ENCODE measurements around the gene UFC1. TPM values are rescaled to one million over a fixed set of nuclear protein-coding genes. Genes with fewer than 3 reads are reported as not detected.
A peak's percentile ranks its signal among the peaks of the same experiment; 100 is the strongest.

Gene UFC1
- total and polyA plus RNA-seq, 12 donors = 43.0 to 142 (median 74.9) TPM

DNA sequence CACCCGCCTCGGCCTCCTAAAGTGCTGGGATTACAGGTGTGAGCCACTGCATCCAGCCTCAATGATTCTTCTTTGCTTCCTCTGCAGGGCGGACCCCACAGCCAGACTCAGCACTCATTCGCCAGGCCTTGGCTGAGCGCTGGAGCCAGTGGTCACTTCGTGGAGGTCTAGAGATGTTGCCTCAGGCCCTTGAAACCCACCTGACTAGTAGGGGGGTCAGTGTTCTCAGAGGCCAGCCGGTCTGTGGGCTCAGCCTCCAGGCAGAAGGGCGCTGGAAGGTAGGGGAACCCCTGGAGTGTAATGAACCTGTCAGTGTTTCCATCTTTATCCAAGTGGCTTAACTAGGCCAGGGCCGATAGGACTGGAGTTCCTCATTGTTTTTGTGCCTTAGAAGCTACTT is 15.1 kb downstream of the UFC1 start:
- Histone ChIP-seq H3K4me3 (no peak overlapping the region), H3K36me3 (peaks cover 0 to 73% (median 23%) of the 10 kb centered on the region in 9 donors), H3K4me1 (peaks cover 7 to 53% (median 41%) of the 10 kb centered on the region in 9 donors), H3K27me3 (no peaks in the 10 kb centered on the region), H3K9me3 (no peaks in the 10 kb centered on the region), H3K27ac (no peak overlapping the region)
- intact Hi-C loops (cut with DNase I) = loop anchor here in 1 of 10 donors (5.0 kb wide), 1 partner anchor 37 kb away; the partner anchor contains the start of gene DEDD
- WGBS, 2 donors = 93 to 94% methylated on average over 9 of the region's 9 CpGs
- TF ChIP-seq, protein P1, sequence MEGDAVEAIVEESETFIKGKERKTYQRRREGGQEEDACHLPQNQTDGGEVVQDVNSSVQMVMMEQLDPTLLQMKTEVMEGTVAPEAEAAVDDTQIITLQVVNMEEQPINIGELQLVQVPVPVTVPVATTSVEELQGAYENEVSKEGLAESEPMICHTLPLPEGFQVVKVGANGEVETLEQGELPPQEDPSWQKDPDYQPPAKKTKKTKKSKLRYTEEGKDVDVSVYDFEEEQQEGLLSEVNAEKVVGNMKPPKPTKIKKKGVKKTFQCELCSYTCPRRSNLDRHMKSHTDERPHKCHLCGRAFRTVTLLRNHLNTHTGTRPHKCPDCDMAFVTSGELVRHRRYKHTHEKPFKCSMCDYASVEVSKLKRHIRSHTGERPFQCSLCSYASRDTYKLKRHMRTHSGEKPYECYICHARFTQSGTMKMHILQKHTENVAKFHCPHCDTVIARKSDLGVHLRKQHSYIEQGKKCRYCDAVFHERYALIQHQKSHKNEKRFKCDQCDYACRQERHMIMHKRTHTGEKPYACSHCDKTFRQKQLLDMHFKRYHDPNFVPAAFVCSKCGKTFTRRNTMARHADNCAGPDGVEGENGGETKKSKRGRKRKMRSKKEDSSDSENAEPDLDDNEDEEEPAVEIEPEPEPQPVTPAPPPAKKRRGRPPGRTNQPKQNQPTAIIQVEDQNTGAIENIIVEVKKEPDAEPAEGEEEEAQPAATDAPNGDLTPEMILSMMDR (IDR thresholded peaks at IDR 0.05) = no peak
- no peak for DNase-seq
- no peak for ATAC-seq

DNA sequence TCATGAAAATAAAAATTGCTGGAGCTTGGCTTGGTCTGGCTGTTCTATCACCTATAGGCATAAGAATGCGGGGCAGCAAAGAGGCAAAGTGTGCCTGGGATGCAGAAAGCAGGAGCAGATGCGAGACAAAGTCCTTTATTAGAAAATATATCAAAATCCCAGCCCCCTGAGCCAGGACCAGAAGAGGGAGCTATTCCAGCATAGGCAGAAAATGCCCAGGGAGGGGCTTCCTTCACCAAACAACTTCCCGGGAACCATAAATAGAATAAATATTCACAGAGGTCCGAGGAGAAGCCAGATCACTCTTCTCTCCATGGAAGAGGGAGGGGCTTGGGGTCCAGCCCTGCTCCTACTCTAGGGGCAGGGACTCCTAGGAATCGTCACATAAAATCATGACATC is 17.4 kb downstream of the UFC1 start:
- ATAC-seq (no peak), DNase-seq (no peak)
- no peak overlapping the region for H3K4me3 ChIP-seq
- H3K27me3 ChIP-seq = no peaks in the 10 kb centered on the region
- TF ChIP-seq, protein P1 (IDR thresholded peaks at IDR 0.05) = peak in 3 of 9 donors; percentile 10 to 16 (median 15)
- peaks cover 4 to 49% (median 38%) of the 10 kb centered on the region in 9 donors for H3K4me1 ChIP-seq
- H3K27ac ChIP-seq = peak overlapping the region in 5 of 10 donors; percentile 11 to 56 (median 35)
- H3K9me3 ChIP-seq = no peaks in the 10 kb centered on the region
- intact Hi-C loops (cut with DNase I) = no loop called here
- WGBS, 2 donors = 53% methylated on average over 5 of the region's 5 CpGs
- peaks cover 0 to 84% (median 29%) of the 10 kb centered on the region in 9 donors for H3K36me3 ChIP-seq

DNA sequence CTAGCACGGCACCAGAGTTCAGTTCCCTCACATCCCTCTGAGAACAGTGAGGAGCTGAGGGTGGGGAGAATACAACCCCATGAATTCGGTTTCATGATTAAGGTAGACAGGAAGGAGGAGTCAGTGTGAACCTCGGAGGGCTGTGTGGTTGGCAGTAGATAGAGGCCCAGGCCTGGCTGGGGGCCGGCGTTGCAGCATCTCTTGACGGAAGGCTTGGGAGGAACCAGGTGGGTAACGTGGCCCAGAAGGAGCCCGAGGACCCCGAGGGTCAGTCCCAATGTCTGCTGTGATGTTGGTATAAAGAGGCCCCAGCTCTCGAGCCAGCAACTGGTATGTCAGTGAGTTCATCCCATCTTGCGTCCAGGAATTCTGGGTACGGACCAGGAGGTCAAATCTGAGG is 17.9 kb downstream of the UFC1 start:
- intact Hi-C loops (cut with DNase I) = no loop called here
- TF ChIP-seq, protein P1 (IDR thresholded peaks at IDR 0.05) = no peak
- H3K27ac ChIP-seq = peak overlapping the region in 7 of 10 donors; percentile 11 to 58 (median 41)

DNA sequence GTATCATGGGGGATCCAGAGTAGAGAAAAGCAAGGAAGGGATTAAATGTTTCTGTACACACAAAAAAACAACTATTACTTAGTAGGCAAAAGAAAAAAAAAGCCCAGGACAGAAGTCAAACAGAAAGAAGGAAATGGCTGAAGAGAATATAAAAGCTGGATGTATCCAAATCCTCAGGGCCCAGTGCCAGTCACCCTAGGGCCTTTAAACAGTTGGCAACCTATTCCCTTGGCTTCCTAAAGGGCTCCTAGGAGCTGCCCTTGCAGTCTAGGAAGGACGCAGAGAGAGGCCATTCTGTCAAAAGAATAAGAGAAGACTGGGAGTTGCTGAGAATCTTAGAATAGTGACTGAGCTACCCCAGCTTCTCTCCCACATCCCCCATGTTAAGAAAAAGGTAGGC is 18.6 kb downstream of the UFC1 start:
- H3K36me3 ChIP-seq = peaks cover 0 to 85% (median 29%) of the 10 kb centered on the region in 9 donors
- intact Hi-C loops (cut with DNase I) = no loop called here
- ATAC-seq (no peak), DNase-seq (no peak)
- no peaks in the 10 kb centered on the region for H3K9me3 ChIP-seq
- H3K27me3 ChIP-seq = no peaks in the 10 kb centered on the region
- H3K4me1 ChIP-seq = peaks cover 3 to 48% (median 35%) of the 10 kb centered on the region in 9 donors
- peak overlapping the region in 9 of 10 donors; percentile 32 to 70 (median 56) for H3K27ac ChIP-seq
- H3K4me3 ChIP-seq = no peak overlapping the region
- TF ChIP-seq, protein P1 (IDR thresholded peaks at IDR 0.05) = no peak
- 57 to 91% methylated on average over 1 of the region's 1 CpG for WGBS, 2 donors

More for the DNA sequence above, 17.9 kb downstream of the UFC1 start:
- H3K27me3 ChIP-seq = no peaks in the 10 kb centered on the region
- H3K4me1 ChIP-seq = peaks cover 7 to 53% (median 40%) of the 10 kb centered on the region in 9 donors
- H3K36me3 ChIP-seq = peaks cover 0 to 85% (median 29%) of the 10 kb centered on the region in 9 donors
- DNase-seq (no peak), ATAC-seq (no peak)
- 86 to 88% methylated on average over 12 of the region's 12 CpGs for WGBS, 2 donors
- H3K9me3 ChIP-seq = no peaks in the 10 kb centered on the region
- no peak overlapping the region for H3K4me3 ChIP-seq
